HFF-Myc (cell line): Measurements from ENCODE around the gene ARHGAP9.

Experiments used
- DNase-seq: peaks from one replicate; pipeline ENCODE4 v3.0.0-alpha.2; 2011; ENCODE audit warnings: low read depth; ENCODE audit errors: extremely low read depth
- H3K4me3 ChIP-seq: replicated peaks from 2 replicates; pipeline ENCODE4 v1.5.1; 2011; ENCODE audit warnings: low read depth, mild to moderate bottlenecking, control low read depth, low read length
- TF ChIP-seq, protein P1 (sequence below): IDR thresholded peaks from 2 replicates; pipeline ENCODE4 v1.5.1; 2012; ENCODE audit warnings: mild to moderate bottlenecking, low read depth, low read length, control low read depth; ENCODE audit errors: missing control alignments

The ARHGAP9 gene

DNA sequence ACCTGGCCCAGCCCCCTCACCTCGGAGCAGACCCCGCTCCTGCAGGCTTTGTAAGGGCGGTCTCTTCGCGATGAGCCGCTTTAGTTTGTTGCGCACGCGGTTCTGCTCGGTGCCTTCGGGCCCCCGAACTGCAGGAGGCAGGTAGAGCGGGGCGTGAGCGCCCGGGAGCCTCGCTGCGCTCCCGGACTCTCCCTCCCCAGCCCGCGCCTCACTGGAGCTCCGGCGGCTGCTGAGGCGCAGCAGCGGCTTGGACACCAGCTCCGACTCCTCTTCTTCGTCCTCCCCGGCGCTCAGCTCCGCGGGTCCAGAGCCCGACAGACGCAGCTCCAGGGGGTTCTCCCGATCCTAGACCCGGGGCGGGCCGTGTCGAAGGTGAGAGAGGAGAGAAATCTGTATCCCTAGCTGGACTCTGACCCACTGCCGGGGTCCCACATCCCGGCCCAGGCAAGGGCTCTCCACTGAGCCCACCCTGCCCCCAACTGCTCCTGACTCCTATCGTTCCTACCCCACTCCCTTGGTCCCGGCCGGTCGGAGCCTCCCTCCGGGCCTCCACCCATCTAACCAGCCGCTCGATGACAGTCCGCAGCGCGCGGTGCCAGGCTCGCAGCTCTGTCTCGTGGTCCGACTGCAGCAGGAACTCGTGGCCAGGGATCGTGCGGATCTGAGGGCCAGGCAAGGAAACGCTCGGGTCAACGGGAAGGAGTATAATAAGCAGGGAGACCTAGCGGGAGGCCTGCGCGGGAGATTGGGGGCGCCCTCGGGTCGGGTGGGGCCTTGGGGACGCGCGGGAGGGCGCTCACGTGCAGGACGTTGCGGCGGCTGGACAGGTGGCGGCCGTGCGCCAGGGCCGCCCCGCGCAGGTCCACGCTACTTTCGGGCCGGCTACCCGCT lies 4.2 kb downstream of the ARHGAP9 start:
- H3K4me3 ChIP-seq = peak overlapping the region; percentile 34
- TF ChIP-seq, protein P1, sequence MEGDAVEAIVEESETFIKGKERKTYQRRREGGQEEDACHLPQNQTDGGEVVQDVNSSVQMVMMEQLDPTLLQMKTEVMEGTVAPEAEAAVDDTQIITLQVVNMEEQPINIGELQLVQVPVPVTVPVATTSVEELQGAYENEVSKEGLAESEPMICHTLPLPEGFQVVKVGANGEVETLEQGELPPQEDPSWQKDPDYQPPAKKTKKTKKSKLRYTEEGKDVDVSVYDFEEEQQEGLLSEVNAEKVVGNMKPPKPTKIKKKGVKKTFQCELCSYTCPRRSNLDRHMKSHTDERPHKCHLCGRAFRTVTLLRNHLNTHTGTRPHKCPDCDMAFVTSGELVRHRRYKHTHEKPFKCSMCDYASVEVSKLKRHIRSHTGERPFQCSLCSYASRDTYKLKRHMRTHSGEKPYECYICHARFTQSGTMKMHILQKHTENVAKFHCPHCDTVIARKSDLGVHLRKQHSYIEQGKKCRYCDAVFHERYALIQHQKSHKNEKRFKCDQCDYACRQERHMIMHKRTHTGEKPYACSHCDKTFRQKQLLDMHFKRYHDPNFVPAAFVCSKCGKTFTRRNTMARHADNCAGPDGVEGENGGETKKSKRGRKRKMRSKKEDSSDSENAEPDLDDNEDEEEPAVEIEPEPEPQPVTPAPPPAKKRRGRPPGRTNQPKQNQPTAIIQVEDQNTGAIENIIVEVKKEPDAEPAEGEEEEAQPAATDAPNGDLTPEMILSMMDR = no peak
- no peak for DNase-seq

DNA sequence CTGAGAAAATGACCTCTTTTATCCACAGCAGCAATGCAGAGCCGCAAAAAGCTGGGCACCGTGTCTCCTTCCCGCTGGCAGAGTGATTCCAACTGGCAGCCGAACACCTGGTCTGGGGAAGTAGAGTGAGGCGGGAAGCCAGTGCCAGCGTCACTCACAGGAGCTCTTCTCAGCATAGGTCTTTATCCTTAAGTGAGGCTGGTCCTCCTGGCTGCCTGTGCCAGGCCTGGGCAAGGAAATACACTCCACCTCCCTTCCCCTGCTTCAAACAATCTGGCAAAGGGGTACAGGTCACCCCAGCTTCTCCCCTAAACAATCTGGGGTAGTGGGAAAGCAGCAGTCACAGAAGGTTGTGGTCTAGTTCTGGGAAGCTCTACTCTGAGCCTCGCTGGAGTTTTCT lies 4.8 kb downstream of the ARHGAP9 start:
- no peak overlapping the region; the same call in 1 of the 2 replicates for H3K4me3 ChIP-seq
- no peak for DNase-seq
- TF ChIP-seq, protein P1 = no peak

DNA sequence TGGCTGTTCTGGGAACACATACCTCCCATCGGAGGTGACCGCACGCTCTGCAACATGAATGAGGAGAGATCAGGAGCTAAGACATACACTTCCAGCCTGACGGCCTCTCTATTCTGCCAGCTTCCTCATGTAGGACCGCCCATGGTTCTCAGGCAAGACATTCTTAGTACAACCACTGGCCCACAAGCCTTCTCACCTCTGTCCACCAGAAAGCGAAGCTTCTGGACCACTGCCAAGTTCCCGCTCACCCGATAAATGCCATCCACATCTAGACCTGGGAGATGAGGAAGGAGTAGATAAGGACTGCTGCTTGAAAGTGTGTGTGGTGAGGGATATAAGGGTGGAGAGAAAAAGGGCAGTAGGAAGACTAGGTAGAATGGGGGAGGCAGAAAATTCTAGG lies 5.2 kb downstream of the ARHGAP9 start:
- no peak for DNase-seq
- no peak overlapping the region for H3K4me3 ChIP-seq
- TF ChIP-seq, protein P1 = no peak

DNA sequence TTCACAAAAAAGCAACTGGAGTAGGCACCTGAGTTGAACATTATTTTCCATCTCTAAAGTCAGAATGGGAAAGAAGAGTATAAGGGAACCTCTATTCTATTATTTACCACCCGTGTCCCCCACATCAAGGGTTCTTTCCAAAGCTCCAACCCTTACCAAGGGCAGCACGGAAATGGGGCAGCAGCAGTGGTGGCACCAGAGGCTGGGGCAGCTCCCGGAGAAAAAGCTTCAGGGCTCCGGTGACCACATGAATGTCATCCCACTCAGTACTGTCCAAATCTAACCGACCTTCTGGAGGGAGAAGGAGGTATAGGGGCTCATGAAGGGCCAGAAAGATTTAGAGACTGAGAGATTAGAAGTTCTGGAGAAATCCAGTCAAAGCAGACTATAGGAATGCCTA lies 5.8 kb downstream of the ARHGAP9 start:
- no peak for DNase-seq
- no peak overlapping the region for H3K4me3 ChIP-seq
- TF ChIP-seq, protein P1 = no peak

GRCh38 chr12:57473392-57473791 lies 6.3 kb downstream of the ARHGAP9 start:
- TF ChIP-seq, protein P1 = no peak
- no peak overlapping the region for H3K4me3 ChIP-seq
- DNase-seq = no peak

GRCh38 chr12:57472391-57472790 lies 7.3 kb downstream of the ARHGAP9 start:
- H3K4me3 ChIP-seq = no peak overlapping the region
- TF ChIP-seq, protein P1 = no peak
- DNase-seq = no peak
